ENCODE data around the gene PLCB4. TPM values are rescaled to one million over a fixed set of nuclear protein-coding genes. Genes with fewer than 3 reads are reported as not detected.
"Not testable (repeated sequence)": the region's sequence is repeated elsewhere in the genome, so short reads cannot be mapped to it uniquely, and the experiment has no call there.

PLCB4 gene
- total and polyA plus RNA-seq, 8 donors = 6.2 to 15.3 (median 9.4) TPM

GRCh38 chr20:9374072-9374471, 305.2 kb downstream of the PLCB4 start:
- DNase-seq (no peak), ATAC-seq (no peak)
- Histone ChIP-seq H3K27ac (no peak overlapping the region), H3K4me3 (no peak overlapping the region), H3K36me3 (no peaks in the 10 kb centered on the region), H3K27me3 (no peaks in the 10 kb centered on the region), H3K9me3 (no peaks in the 10 kb centered on the region), H3K4me1 (no peaks in the 10 kb centered on the region)
- no peak for TF ChIP-seq CTCF (IDR thresholded peaks at IDR 0.05)
- intact Hi-C loops (cut with DNase I) = no loop called here

GRCh38 chr20:9374480-9374879, 305.6 kb downstream of the PLCB4 start:
- H3K9me3 ChIP-seq = no peaks in the 10 kb centered on the region
- DNase-seq (no peak), ATAC-seq (no peak)
- H3K4me1 ChIP-seq = no peaks in the 10 kb centered on the region
- no peaks in the 10 kb centered on the region for H3K27me3 ChIP-seq
- H3K27ac ChIP-seq = no peak overlapping the region
- H3K4me3 ChIP-seq = no peak overlapping the region
- no peaks in the 10 kb centered on the region for H3K36me3 ChIP-seq
- intact Hi-C loops (cut with DNase I) = no loop called here
- no peak for TF ChIP-seq CTCF (IDR thresholded peaks at IDR 0.05)

DNA sequence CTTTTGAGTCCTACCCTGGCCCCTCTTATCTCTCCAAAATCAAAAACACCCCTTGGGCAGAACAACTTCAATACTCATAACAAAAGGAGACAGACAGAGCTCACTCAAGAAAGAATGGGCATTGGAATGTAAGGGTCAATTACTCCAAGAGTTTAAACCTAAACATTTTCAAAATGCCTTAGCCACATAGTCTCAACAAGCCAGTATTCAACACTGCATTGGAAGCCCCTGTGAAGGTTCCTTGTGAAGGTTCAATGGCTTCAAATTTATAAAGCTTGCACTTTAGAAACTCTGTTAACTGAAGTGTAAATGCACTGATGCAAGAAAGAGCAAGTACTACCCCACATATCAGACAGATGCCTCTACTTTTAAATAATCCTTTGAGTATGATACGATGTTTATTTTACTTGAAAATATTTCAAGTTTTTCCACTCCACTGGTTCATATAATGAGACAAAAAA, 306.4 kb downstream of the PLCB4 start:
- TF ChIP-seq CTCF (IDR thresholded peaks at IDR 0.05) = no peak
- Histone ChIP-seq H3K36me3 (no peaks in the 10 kb centered on the region), H3K9me3 (no peaks in the 10 kb centered on the region), H3K4me1 (no peaks in the 10 kb centered on the region), H3K4me3 (no peak overlapping the region), H3K27ac (no peak overlapping the region), H3K27me3 (no peaks in the 10 kb centered on the region)
- DNase-seq (no peak), ATAC-seq (no peak)
- intact Hi-C loops (cut with DNase I) = no loop called here

DNA sequence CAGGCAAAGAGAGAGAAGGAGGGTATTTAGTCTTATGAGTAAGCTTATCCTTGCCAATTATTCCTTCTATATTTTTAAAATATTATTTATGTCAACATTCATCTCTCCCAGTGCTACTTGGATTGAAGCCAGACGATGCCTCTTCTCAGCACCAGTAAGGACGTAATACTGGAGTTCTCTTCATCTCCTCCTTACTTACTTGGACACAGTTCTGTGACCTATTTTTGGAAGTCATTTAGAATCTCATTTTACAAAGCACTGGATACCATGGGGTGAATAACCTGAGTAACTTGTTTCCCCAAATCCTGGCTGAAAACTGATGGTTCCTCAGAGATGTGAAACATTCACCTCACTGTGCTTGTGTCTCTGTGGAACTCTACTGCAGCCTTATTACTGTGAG, 308.1 kb downstream of the PLCB4 start:
- DNase-seq = no peak
- Histone ChIP-seq H3K36me3 (no peaks in the 10 kb centered on the region), H3K9me3 (no peaks in the 10 kb centered on the region), H3K27me3 (no peaks in the 10 kb centered on the region), H3K4me3 (no peak overlapping the region), H3K4me1 (no peaks in the 10 kb centered on the region), H3K27ac (no peak overlapping the region)
- no peak for ATAC-seq
- intact Hi-C loops (cut with DNase I) = no loop called here
- no peak for TF ChIP-seq CTCF (IDR thresholded peaks at IDR 0.05)

DNA sequence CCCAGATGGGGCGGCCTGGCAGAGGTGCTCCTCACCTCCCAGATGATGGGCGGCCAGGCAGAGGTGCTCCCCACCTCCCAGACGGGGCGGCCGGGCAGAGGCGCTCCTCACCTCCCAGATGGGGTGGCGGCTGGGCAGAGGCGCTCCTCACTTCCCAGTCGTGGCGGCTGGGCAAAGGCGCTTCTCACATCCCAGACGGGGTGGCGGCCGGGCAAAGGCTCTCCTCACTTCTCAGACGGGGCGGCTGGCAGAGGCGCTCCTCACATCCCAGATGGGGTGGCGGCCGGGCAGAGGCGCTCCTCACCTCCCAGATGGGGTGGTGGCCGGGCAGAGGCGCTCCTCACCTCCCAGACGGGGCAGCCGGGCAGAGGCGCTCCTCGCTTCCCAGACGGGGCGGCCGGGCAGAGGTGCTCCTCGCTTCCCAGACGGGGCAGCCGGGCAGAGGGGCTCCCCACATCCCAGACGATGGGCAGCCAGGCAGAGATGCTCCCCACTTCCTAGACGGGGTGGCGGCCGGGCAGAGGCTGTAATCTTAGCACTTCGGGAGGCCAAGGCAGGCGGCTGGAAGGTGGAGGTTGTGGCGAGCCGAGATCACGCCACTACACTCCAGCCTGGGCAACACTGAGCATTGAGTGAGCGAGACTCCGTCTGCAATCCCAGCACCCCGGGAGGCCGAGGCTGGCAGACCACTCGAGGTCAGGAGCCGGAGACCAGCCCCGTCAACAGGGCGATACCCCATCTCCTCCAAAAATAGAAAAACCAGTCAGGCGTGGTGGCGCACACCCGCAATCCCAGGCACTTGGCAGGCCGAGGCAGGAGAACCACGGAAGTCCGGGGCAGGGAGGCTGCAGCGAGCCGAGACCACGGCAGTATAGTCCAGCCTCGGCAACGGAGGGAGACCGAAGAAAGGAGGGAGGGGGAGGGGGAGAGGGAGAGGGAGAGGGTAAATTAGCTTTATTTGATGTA, 316.7 kb downstream of the PLCB4 start:
- ATAC-seq; H3K4me1 ChIP-seq; H3K36me3 ChIP-seq; H3K9me3 ChIP-seq; H3K4me3 ChIP-seq; H3K27me3 ChIP-seq; H3K27ac ChIP-seq; intact Hi-C loops (cut with DNase I): not testable (repeated sequence)
- DNase-seq = peak in 1 of 4 donors; percentile 67
